ENCODE data around the gene B9D1.
A peak's percentile ranks its signal among the peaks of the same experiment; 100 is the strongest.

The B9D1 gene, protein sequence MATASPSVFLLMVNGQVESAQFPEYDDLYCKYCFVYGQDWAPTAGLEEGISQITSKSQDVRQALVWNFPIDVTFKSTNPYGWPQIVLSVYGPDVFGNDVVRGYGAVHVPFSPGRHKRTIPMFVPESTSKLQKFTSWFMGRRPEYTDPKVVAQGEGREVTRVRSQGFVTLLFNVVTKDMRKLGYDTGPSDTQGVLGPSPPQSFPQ

DNA sequence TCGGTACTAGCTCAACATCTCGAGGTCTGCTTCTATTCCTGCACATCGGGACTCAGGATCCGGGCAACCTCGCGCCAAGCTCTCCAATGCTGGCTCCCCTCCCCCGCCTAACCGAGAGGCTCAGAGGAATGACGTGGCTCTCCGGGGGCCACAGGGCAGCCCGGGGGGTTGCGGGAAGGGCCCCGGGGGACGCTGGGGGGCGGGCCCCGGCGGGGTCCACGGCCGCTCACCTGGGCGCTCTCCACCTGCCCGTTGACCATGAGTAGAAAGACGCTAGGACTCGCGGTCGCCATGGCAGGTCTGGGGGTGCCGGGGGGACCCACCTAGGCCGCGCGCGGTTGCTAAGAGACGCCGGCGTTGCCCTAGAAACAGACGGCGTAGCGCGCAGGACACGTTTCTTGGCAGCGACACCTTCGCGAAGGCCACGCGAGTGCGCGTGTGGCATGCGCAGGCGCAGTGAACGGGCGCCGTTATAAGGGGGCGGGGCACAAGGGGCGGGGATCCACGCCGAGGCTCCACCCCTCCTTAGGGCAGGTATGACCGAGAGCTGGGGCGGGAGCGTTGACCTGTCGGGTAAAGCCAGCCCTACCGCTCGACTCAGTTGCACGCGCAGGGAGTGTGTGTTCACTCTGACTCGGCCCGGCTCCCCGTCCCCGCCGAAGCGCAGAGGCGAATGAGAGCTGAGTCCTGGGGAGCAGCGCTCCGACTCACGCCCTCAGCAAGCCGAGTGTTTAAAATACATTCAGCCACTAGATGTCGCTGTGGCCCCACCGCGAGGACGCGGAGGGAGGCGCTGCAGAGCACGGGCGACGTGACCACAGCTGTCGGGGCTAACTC lies at the start of gene B9D1:
Gene B9D1 (minus strand): TSS at position 447 of the 837 bp plus-strand sequence. CDS start 154 bp downstream, at position 293.
- DNase-seq (ENCODE audit: low read depth, low spot score): peak; percentile 85

GRCh38 chr17:19411631-19412030 lies 49.1 kb upstream of the B9D1 start:
- DNase-seq (ENCODE audit: low read depth, low spot score): no peak

DNA sequence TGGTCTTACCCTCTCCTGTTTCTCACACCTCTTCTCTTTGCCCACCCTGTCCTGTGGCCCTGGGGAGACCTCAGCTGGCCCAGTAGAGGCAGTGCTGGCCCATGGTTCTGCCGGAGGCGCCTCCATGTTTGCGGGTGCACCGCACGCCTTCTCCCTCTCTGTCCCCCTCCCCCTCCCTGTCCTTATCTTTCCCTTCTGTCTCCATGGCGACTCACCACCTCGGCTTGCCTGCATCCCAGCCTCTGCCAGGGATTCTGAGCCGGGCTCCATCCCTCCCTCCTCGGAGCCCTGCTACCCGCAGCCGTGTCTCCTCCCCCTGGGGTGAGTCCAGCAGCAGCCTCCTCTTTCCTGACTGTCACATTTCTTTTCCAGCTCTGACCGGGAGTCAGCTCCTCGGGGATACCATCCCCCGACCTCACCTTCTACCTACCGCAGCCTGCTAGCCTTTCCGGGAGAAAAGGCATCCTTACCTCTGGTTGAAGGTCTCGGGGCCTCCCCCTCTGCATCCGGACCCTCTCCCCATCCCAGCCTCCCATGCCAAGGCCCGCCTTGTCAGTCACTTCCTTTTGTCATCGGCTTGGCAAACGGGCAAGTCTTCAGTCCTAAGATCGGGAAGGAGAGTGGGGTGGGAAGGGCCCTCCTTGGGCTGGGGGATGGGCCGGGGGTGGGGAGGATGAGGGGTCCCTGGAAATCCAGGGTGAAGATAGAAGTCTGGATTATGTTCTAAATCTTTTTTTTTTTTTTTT lies 48.5 kb upstream of the B9D1 start, which contains the start of gene RNF112:
Gene RNF112 (plus strand): TSS at position 358 of the 746 bp plus-strand sequence. CDS start 177 bp downstream, at position 535.
- no peak for DNase-seq (ENCODE audit: low read depth, low spot score)

DNA sequence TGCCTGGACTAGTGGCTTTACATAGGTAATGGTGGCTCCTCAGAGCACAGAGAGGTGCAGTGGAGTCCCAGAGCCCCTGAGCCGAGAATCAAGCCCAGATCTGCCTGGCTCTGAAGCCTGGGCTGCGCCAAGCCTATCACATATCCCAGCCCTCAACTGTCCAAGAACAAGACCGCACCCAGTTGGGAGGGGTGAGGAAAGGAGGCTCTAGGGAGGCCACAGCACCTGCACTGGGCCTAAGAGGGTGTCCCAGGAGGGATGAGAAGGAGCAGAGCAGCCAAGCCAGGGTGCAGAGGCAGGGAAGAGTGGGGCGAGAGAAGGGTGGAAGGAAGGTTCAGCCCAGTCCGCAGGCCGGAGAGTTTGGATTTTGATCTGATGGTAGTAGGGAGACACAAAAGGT lies 47.6 kb upstream of the B9D1 start:
- no peak for DNase-seq (ENCODE audit: low read depth, low spot score)

- DNase-seq (ENCODE audit: low read depth, low spot score): peak; percentile 57
These were observed 47.0 kb upstream of the B9D1 start for GRCh38 chr17:19409509-19409908.

DNA sequence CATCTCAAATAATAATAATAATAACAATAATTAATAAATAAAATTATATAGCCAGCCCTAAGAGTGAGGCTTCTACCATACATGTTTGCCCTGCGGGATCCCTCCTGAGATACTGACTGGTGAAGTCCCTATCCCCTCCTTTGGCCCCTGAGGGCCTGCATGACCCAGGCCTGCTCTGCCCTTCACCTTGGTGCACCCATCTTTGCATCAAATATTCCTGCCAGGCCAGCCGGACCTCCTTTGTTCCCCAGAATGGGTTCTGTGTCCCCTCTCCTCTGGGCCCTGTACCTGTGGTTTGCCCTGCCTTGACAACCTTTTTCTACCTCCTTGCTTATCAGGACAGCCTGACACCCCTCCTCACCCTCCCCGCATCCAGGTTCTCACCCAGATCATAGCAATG lies 46.5 kb upstream of the B9D1 start:
- no peak for DNase-seq (ENCODE audit: low read depth, low spot score)

GRCh38 chr17:19408346-19408710 lies 45.8 kb upstream of the B9D1 start:
- no peak for DNase-seq (ENCODE audit: low read depth, low spot score)

DNA sequence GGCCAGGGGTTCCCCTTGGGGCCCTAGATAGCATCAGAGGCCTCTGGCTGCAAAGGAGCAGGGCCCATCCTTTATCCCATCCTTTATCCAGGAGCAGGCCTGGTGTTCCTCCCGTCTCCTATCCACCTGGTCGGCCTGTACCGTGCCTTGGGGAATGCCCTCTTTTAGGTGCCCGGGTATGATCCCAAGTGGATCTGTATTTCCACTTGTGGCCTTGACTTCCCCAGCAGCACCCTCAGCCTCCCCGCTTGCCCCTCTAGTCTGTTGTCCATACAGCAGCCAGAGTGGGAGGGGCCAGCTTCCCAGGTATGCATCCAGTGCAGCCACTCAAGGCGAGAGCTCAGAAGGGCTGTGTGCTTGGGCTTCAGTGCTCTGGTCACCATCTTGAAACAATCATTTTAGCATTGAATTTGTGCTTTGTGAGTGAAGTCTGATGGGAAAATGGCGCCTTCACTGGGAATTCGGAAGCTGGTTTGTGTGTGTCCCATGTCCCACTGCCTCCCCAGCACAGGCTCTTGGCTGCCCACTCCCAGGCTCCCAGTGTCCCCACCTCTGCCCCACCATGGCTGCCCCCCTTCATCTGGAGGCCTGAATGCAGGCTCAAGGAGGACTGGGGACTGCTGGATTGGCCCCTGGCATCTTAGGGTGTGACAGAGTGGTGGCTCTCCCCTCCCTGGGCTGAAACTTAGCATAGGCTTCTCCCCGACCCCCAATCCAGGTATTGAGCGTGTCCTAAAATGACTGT lies 45.2 kb upstream of the B9D1 start:
- no peak for DNase-seq (ENCODE audit: low read depth, low spot score)

DNA sequence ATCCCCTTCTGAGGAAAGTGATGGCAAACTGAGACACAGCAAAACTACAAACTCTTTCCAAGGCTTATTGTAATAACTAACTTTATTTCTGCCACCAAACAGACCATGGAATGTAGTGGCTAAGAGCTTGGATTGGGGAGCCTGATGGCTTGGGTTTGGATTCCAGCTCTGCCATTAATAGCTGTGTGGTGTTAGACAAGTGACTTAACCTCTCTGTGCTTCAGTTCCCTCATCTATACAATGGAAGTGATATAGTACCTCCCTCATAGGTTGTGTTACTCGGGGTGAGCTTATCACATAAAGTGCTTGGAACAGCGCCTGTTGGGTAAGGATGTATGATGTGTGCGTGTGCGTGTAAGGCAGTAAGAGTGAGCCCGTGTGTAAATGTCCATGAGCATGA lies 42.6 kb upstream of the B9D1 start:
- no peak for DNase-seq (ENCODE audit: low read depth, low spot score)

DNA sequence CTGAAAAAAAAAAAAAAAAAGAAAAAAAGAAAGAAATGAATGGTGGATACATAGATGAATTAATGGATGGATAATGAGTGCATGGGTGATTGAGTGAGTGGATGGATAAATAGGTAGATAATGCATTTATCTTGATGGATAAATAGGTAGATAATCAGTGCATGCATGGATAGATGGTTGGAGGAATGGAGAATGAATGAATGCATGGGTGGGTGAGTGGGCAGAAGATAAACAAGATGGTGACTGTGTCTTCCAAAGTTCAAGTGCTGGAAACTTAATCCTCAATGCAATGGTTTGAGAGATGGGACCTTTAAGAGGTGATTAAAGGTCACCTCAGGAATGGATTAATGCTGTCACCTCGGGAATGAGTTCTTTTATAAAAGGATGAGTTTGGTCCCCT lies 41.7 kb upstream of the B9D1 start:
- no peak for DNase-seq (ENCODE audit: low read depth, low spot score)

DNA sequence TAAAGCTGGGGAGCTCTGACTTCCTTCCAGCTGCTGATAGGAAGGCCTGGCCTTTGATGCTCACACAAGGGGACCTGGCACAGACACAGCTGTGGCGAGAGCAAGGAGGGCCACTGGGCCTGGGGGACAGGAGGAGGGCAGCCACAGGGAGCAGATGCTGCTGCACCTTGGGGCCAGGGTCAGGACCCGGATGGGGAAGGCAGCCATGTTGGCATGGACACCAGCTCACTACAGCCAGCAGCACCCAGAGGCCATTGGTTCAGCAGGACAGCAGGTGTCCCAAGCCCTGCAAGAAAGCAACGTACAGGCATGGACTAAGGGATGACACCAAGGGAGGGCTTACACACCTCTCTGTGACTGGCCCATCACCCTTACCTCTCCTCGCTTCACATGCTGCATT lies 40.5 kb upstream of the B9D1 start:
- DNase-seq (ENCODE audit: low read depth, low spot score): no peak

GRCh38 chr17:19402171-19402570 lies 39.6 kb upstream of the B9D1 start:
- DNase-seq (ENCODE audit: low read depth, low spot score): no peak

DNA sequence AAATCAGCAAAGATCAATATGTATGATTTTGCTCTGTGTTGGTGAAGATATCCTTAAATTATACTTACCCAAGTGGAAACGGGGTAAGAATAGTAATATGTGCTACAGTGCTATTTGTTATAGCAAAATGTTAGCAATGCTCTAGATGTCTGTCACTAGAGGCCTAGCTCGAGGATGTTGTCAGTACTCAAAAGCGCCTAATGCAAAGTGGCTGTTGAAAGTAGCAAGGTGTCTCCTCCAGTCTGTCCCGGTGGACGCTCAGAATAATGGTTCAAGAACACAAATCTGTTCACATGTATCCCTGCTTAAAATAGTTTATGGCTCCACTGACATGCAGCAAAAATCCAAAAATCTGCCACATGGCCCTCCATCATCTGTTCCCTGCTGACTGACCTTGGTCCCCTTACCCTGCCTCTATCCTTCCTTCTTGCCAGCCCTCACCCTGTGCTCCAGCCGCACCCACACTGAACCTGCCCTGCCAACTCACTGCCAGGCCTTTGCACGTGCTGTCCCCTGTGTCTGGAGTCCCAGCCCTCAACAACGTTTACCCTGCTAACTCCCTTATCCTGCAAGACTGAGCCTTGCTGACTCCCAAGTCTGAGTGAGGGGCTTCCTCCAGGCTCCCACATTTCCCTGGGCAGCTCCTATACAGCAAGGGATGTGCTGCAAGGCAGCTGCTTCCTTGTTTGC lies 38.9 kb upstream of the B9D1 start:
- DNase-seq (ENCODE audit: low read depth, low spot score): no peak

GRCh38 chr17:19399750-19400450 lies 37.4 kb upstream of the B9D1 start:
- no peak for DNase-seq (ENCODE audit: low read depth, low spot score)

DNA sequence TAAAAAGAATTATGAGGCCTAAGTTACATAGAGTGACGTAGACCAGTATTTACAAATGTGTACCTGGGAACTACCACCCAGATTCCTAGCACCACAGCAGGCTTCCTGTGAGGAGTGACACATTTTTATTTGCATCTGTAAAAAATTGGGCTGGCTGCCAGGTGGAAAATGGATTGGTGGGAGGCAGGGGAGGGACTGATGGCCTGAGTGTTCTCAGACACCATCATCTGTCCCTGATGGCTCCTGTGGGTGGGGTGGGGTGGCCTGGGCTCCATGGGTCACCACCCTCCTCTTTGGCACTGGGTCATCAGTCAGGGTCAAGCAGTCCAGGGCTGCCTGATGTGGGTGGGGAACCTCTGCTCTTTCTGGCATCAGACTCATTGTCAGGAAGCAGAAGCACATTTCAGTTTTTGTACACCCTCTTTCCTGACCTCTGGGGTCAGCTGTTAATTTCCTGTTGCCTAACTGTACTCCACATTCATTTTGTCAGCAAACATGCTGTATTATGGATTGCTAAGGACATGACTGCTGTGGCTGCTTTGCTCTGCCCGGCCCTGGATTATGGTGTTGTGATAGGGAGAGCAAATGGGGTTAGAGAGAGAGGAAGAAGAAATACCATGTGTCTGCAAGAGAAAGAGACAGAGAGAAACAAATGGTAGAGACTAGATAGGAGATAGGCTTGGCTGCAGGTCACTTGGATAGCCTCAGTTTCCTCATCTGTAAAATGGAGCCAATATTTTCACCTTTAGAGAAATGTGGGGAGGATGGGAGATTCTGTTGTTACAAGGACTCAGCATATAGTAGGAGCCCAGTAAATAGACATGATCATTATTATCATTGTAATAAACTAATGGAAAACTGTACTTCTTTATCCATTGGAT lies 36.0 kb upstream of the B9D1 start:
- DNase-seq (ENCODE audit: low read depth, low spot score): no peak

DNA sequence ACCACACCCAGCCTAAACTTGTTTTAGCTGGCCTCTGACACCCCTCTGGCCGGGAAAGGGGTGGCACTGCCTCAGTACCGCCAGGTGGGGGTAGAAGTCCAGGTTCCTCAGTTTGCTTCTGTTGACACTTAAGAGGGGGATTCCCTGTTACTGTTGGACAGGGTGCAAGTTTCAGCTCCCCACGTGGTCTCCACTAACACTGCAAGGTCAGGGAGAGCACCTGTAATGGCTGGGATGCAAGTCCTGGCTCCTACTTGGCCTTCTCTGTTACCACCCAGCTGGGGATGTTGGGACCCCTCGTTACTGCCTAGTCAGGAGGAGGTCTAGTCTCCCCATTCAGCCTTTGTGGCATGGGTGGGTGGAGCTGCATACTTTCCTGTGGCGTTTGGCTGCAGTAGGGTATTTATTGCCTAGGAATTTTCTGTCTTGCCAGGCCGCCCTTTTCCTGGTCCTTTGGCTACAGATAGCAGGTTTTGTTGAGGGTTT lies 35.1 kb upstream of the B9D1 start:
- DNase-seq (ENCODE audit: low read depth, low spot score): no peak

GRCh38 chr17:19392303-19392702 lies 29.8 kb upstream of the B9D1 start:
- DNase-seq (ENCODE audit: low read depth, low spot score): no peak

DNA sequence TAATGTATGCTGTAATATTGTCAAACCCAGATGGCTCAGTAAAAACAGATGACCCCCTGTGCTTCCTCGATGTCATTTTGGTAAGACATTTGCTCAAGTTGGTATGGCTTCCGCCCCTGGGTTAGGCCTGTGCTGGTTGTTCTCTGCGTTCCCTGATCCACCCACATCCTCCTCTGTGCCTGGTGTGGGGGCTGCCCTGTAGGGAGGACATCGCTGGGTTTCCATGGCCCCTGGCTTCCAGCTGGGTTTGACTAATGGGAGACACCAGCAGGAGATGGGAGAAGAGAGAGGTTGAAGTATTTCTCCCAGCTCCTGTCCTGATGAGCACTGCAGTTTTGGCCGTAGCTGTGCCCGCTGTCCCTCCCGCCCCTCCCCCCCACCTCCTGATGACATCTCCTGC lies 28.9 kb upstream of the B9D1 start:
- DNase-seq (ENCODE audit: low read depth, low spot score): no peak

GRCh38 chr17:19390951-19391350 lies 28.4 kb upstream of the B9D1 start:
- no peak for DNase-seq (ENCODE audit: low read depth, low spot score)

All from smooth muscle cell of the brain vasculature (primary cell).